HEK293 (cell line): ENCODE results near the gene NEAT1.

ENCODE experiments used
- CTCF ChIA-PET: fragments of 350-600 bp; formaldehyde crosslinking; extraction: SDS; loops from one replicate; lab custom pipeline; 2021; ENCODE audit warnings: antibody characterized with exemption; lab: Yijun Ruan, JAX
- POLR2A ChIA-PET: fragments of 300-600 bp; formaldehyde crosslinking; extraction: SDS; loops from one replicate; lab custom pipeline; 2020; ENCODE audit warnings: antibody characterized with exemption, inconsistent platforms; lab: Yijun Ruan, JAX
- H3K27ac ChIP-seq: fragments of 200-500 bp; sonication (Bioruptor generic); 2 replicates; pipeline ENCODE4 v1.5.1; 2014; ENCODE audit warnings: low read depth, low read length, control low read depth, inconsistent platforms; ENCODE audit errors: extremely low read depth
- H3K36me3 ChIP-seq, 2 experiments: fragments of 200-500 bp in 1 of 2; sonication (Bioruptor generic) in 1 of 2; 1 replicate in 1 of 2; 2 replicates in 1 of 2; pipeline ENCODE4 v1.5.1; 2014 to 2017; ENCODE audit warnings: inconsistent platforms in 2 of 2, low read length in 2 of 2; ENCODE audit not compliant: control insufficient read depth in 2 of 2, insufficient read depth in 1 of 2
- H3K4me1 ChIP-seq: fragments of 200-500 bp; sonication (Bioruptor generic); 2 replicates; pipeline ENCODE4 v1.5.1; 2014; ENCODE audit warnings: mild to moderate bottlenecking, low read length, inconsistent platforms; ENCODE audit not compliant: control insufficient read depth, insufficient read depth
- H3K4me3 ChIP-seq: 2 replicates; pipeline ENCODE4 v1.5.1; 2011; ENCODE audit warnings: low read depth, mild to moderate bottlenecking, control low read depth, low read length, moderate library complexity
- H3K9me3 ChIP-seq: fragments of 200-500 bp; sonication (Bioruptor generic); 2 replicates; pipeline ENCODE4 v1.5.1; 2014; ENCODE audit warnings: low read depth, low read length, inconsistent platforms; ENCODE audit not compliant: control insufficient read depth, insufficient read depth
- GLI4 ChIP-seq: fragments of 450-650 bp; formaldehyde crosslinking; IDR thresholded peaks from 2 replicates; pipeline ENCODE4 v1.5.1; 2016; ENCODE audit warnings: missing biosample characterization, missing genetic modification characterization
- GLIS1 ChIP-seq: fragments of 450-650 bp; formaldehyde crosslinking; IDR thresholded peaks from 2 replicates; pipeline ENCODE4 v1.5.1; 2016; ENCODE audit warnings: missing biosample characterization, missing genetic modification characterization
- ZNF138 ChIP-seq: fragments of 450-650 bp; formaldehyde crosslinking; IDR thresholded peaks from 2 replicates; pipeline ENCODE4 v1.5.1; 2016; ENCODE audit warnings: missing biosample characterization, missing genetic modification characterization, borderline replicate concordance
- ZNF600 ChIP-seq: fragments of 450-650 bp; formaldehyde crosslinking; IDR thresholded peaks from 2 replicates; pipeline ENCODE4 v1.5.1; 2016; ENCODE audit warnings: missing biosample characterization, missing genetic modification characterization
- TF ChIP-seq, protein P1 (sequence below): fragments of 450-650 bp; formaldehyde crosslinking; IDR thresholded peaks from 2 replicates; pipeline ENCODE4 v1.5.1; 2016; ENCODE audit warnings: missing biosample characterization, missing genetic modification characterization
- TF ChIP-seq, protein P2 (sequence below): fragments of 450-650 bp; formaldehyde crosslinking; IDR thresholded peaks from 2 replicates; pipeline ENCODE4 v1.5.1; 2016; ENCODE audit warnings: missing biosample characterization, missing genetic modification characterization
- TF ChIP-seq, protein P3 (sequence below): fragments of 450-650 bp; formaldehyde crosslinking; IDR thresholded peaks from 2 replicates; pipeline ENCODE4 v1.5.1; 2016; ENCODE audit warnings: missing biosample characterization, missing genetic modification characterization, borderline replicate concordance

NEAT1 gene

DNA sequence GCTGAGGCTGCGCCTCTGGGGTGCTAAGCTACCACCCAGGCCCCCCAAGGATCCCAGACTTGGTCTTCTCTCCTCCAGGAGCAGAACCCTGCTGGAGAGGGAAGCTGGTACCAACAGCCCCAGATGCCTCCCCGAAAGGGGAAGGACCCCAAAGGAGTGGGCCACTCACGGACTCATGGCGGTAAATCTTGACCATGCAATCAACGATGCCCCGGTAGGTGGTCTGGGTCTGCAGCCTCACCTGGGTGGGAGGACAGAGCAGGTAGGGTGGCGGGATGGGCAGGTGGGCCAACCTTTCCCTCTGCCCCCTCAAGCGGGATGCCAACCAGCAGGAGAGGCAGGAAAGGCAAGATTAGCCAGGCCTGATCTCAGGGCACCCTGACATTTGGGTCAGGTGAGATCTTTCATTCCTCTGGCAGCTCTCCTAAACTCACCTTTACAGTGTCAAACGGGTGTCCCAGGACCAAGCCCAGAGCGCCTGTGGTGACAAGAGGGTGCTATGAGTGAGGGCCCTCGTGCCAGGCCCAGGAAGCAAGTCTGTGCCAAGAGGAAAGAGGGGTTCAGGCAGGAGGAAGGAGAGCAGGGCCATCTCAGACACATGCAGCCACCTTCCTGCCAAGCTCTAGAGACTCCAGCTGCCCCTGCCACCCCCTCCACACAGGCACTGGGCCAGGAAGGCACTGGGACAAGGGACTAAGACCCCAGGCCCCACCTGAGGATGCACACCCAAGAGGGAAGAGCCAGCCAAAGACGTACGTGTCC, 42.7 kb upstream of the NEAT1 start:
- Histone ChIP-seq H3K27ac (no peak overlapping the region), H3K4me3 (no peak overlapping the region), H3K4me1 (peaks cover 6% of the 10 kb centered on the region; the same call in 1 of the 2 replicates), H3K9me3 (no peaks in the 10 kb centered on the region), H3K36me3 (no peaks in the 10 kb centered on the region)
- CTCF ChIA-PET = interaction anchor here (0.6 to 1.1 kb wide), 3 partner anchors 9 to 214 kb away, joined by 3 to 5 read pairs (median 3); no protein-coding TSS in a partner anchor
- POLR2A ChIA-PET = interaction anchor here (0.6 to 8.3 kb wide), 3 partner anchors 9 to 42 kb away, joined by 3 to 110 read pairs (median 4); partner anchors contain the start of gene NEAT1
- TF ChIP-seq GLIS1 (tag by site-specific recombination) = no peak

DNA sequence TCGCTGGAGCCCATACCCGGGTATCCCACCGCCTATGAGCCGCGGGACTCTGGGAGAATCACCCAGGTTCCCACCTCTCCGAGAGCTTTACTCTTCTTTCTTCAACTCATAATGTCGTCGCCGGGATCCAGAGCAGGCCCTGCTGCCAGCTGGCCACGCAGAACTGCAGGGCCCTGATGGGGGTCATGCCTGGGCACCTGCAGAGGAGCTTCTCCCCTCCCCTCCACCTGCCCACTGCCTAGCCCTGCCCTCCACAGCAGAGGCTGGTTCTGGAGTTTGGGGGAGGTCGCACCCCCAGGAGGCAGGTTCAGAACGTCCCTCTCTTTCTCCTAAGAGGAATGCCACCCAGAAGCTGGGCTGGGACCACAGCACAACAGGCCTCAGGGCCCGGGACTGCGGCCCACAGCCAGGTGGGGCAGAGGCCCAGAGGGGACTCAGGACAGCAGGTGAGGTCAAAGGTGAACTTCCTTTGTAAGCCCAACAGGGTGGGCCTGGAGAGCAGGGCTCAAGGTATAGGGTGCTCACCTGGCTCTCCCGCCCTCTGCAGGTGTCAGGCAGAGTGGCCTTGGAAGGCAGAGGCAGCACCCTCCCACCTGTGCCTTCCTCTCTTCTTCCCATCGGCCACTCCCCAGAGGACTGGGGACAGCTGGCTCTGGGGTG, 42.0 kb upstream of the NEAT1 start:
- peaks cover 6% of the 10 kb centered on the region; the same call in 1 of the 2 replicates for H3K4me1 ChIP-seq

DNA sequence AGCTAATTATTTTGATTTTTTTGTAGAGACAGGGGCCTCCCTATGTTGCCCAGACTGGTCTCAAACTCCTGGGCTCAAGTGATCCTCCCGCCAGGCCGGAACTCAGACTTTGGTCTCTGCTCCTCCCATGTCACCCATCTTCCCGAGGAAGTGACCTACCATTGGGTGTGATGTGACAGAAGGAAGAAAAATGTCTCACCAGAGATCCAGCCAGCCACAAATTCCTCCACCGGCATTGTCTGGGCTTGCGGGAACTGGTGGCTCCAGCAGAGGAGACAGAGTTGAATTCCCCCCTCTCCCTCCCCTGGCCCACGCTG, 40.9 kb upstream of the NEAT1 start:
- Histone ChIP-seq H3K4me1 (peaks cover 6% of the 10 kb centered on the region; the same call in 1 of the 2 replicates), H3K4me3 (peak overlapping the region; percentile 24), H3K36me3 (no peaks in the 10 kb centered on the region), H3K9me3 (no peaks in the 10 kb centered on the region), H3K27ac (peak overlapping the region; percentile 93)
- CTCF ChIA-PET = interaction anchor here (0.6 to 2.5 kb wide), 8 partner anchors 10 to 178 kb away, joined by 3 to 11 read pairs (median 4); no protein-coding TSS in a partner anchor
- POLR2A ChIA-PET = interaction anchor here (0.5 to 8.3 kb wide), 16 partner anchors 10 to 603 kb away, joined by 3 to 110 read pairs (median 3); partner anchors contain the start of genes MALAT1, NEAT1 and SF1
- TF ChIP-seq, protein P1, sequence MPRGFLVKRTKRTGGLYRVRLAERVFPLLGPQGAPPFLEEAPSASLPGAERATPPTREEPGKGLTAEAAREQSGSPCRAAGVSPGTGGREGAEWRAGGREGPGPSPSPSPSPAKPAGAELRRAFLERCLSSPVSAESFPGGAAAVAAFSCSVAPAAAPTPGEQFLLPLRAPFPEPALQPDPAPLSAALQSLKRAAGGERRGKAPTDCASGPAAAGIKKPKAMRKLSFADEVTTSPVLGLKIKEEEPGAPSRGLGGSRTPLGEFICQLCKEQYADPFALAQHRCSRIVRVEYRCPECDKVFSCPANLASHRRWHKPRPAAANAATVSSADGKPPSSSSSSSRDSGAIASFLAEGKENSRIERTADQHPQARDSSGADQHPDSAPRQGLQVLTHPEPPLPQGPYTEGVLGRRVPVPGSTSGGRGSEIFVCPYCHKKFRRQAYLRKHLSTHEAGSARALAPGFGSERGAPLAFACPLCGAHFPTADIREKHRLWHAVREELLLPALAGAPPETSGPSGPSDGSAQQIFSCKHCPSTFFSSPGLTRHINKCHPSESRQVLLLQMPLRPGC (tag by site-specific recombination) = no peak
- TF ChIP-seq, protein P2, sequence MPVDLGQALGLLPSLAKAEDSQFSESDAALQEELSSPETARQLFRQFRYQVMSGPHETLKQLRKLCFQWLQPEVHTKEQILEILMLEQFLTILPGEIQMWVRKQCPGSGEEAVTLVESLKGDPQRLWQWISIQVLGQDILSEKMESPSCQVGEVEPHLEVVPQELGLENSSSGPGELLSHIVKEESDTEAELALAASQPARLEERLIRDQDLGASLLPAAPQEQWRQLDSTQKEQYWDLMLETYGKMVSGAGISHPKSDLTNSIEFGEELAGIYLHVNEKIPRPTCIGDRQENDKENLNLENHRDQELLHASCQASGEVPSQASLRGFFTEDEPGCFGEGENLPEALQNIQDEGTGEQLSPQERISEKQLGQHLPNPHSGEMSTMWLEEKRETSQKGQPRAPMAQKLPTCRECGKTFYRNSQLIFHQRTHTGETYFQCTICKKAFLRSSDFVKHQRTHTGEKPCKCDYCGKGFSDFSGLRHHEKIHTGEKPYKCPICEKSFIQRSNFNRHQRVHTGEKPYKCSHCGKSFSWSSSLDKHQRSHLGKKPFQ = 0 out of 2 replicates have a peak, but pooled peaks have one; percentile 28

More for the DNA sequence above, 42.0 kb upstream of the NEAT1 start:
- Histone ChIP-seq H3K4me3 (no peak overlapping the region), H3K36me3 (no peaks in the 10 kb centered on the region), H3K9me3 (no peaks in the 10 kb centered on the region), H3K27ac (no peak overlapping the region; the same call in 1 of the 2 replicates)
- ChIA-PET POLR2A (interaction anchor here (1.1 to 8.3 kb wide), 3 partner anchors 41 to 479 kb away, joined by 3 to 110 read pairs (median 10); partner anchors contain the start of gene NEAT1), CTCF (interaction anchor here (1.0 kb wide), 1 partner anchor 65 kb away, joined by 3 read pairs; no protein-coding TSS in a partner anchor)
- TF ChIP-seq, protein P3, sequence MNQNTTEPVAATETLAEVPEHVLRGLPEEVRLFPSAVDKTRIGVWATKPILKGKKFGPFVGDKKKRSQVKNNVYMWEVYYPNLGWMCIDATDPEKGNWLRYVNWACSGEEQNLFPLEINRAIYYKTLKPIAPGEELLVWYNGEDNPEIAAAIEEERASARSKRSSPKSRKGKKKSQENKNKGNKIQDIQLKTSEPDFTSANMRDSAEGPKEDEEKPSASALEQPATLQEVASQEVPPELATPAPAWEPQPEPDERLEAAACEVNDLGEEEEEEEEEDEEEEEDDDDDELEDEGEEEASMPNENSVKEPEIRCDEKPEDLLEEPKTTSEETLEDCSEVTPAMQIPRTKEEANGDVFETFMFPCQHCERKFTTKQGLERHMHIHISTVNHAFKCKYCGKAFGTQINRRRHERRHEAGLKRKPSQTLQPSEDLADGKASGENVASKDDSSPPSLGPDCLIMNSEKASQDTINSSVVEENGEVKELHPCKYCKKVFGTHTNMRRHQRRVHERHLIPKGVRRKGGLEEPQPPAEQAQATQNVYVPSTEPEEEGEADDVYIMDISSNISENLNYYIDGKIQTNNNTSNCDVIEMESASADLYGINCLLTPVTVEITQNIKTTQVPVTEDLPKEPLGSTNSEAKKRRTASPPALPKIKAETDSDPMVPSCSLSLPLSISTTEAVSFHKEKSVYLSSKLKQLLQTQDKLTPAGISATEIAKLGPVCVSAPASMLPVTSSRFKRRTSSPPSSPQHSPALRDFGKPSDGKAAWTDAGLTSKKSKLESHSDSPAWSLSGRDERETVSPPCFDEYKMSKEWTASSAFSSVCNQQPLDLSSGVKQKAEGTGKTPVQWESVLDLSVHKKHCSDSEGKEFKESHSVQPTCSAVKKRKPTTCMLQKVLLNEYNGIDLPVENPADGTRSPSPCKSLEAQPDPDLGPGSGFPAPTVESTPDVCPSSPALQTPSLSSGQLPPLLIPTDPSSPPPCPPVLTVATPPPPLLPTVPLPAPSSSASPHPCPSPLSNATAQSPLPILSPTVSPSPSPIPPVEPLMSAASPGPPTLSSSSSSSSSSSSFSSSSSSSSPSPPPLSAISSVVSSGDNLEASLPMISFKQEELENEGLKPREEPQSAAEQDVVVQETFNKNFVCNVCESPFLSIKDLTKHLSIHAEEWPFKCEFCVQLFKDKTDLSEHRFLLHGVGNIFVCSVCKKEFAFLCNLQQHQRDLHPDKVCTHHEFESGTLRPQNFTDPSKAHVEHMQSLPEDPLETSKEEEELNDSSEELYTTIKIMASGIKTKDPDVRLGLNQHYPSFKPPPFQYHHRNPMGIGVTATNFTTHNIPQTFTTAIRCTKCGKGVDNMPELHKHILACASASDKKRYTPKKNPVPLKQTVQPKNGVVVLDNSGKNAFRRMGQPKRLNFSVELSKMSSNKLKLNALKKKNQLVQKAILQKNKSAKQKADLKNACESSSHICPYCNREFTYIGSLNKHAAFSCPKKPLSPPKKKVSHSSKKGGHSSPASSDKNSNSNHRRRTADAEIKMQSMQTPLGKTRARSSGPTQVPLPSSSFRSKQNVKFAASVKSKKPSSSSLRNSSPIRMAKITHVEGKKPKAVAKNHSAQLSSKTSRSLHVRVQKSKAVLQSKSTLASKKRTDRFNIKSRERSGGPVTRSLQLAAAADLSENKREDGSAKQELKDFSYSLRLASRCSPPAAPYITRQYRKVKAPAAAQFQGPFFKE (tag by site-specific recombination) = no peak
- TF ChIP-seq GLI4 (tag by site-specific recombination) = no peak
- TF ChIP-seq ZNF600 (tag by site-specific recombination) = peak; percentile 25; the same call in 1 of the 2 replicates
- no peak for TF ChIP-seq ZNF138
